Activated T-cell treated with anti-CD3 and anti-CD28 coated beads, Interleukin-2, amount 50 U/mL, for 24 hours (primary cell): ENCODE measurements around the gene RGS3.

Source experiments
- DNase-seq: peaks from one replicate; pipeline ENCODE4 v3.0.0-alpha.2; 2020
- H3K27ac Mint-ChIP-seq: 2 replicates; pipeline ENCODE4 v1.8.0; 2020; ENCODE audit warnings: mild to moderate bottlenecking, mixed read lengths
- H3K27me3 Mint-ChIP-seq: 2 replicates; pipeline ENCODE4 v1.8.0; 2020; ENCODE audit warnings: mixed read lengths
- H3K36me3 Mint-ChIP-seq: 2 replicates; pipeline ENCODE4 v1.8.0; 2020; ENCODE audit warnings: low read depth, mixed read lengths
- H3K4me1 Mint-ChIP-seq: 2 replicates; pipeline ENCODE4 v1.8.0; 2020; ENCODE audit warnings: low read depth, mixed read lengths
- H3K4me3 Mint-ChIP-seq: 2 replicates; pipeline ENCODE4 v1.8.0; 2020; ENCODE audit warnings: mild to moderate bottlenecking, moderate library complexity, mixed read lengths
- H3K9me3 Mint-ChIP-seq: 2 replicates; pipeline ENCODE4 v1.8.0; 2020; ENCODE audit warnings: mixed read lengths

RGS3 gene

DNA sequence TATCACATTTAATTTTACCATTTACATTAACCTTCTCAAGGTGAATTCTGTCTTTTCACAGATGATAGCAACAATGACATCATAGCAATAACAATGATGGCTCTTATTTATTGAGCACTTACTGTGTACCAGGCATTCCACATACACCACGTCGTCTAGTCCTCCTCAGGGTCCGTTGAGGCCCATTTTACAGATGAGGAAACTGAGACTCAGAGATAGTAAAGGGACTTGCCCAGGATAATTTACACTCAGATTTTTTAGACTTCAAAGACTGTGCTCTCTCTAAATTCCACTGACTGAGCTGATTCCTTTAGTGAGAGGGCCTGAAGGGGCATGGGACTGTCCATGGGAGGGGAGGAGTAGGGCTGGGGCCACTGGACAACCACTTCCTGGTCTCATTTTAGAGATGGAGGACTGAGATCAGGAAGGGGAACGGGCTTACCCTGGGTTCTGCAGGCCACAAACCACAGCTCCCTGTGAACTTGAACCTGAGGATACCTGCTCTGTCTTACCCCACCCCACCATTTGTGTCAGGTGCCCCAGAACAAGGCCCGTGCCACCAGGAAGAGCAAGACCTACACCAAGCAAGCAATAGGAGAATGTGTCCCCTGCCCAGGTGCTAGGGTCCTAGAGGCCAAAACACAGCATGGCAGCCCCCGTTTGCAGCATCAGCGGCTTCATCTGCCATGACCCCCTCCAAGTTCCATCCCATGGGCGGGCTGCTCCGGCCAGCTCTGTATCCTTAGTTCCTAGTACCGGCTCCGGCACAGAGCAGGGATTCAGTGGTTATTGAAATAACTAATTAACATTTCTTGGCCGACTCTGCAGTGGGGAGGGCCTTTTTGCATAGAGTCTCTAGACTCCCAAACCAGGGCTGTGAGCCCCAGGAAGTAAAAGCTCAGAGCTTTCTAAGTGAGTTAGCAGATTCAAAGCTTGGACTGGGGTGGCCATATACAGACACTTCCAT, 96.6 kb downstream of the RGS3 start:
- H3K4me1 Mint-ChIP-seq = peaks cover 43% of the 10 kb centered on the region
- peak overlapping the region; percentile 37 for H3K27ac Mint-ChIP-seq
- H3K36me3 Mint-ChIP-seq = peaks cover 2% of the 10 kb centered on the region
- H3K27me3 Mint-ChIP-seq = no peaks in the 10 kb centered on the region
- no peaks in the 10 kb centered on the region for H3K9me3 Mint-ChIP-seq
- H3K4me3 Mint-ChIP-seq = no peak overlapping the region
- no peak for DNase-seq

DNA sequence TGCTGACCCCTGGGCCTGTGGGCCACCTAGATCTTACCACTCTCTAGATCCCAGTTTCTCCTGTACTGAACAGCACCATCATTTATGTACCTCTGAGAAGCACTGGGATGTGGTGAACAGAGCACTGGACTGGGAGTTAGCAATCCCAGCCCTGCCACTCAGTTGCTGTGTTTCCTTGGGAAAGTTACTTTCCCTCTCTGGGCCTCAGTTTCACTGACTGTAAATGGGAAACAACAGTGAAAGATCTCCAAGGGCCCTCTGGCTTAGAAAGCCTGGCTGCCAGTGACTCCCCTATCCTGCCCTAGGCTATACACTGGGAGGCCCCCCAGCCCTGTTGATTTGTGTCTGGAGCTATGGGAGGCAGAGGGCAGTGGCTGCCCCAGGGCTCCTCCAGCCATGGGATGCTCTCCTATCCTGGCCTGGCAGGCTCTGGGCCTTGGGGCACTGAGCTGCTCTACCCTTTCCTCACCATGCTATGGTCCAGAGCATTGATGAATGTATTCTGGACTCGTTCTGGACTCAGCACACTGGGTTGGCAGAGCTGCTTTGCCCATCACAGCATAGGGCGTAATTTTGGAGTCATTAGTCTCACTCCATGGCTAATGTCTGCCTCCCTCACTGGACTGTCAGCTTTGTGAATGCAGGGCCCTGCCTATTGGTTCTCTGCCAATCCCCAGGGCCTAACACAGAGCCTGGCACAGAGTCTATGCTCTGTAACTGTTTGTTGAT, 99.3 kb downstream of the RGS3 start:
- Mint-ChIP-seq H3K36me3 (peaks cover 4% of the 10 kb centered on the region), H3K27me3 (no peaks in the 10 kb centered on the region), H3K27ac (peak overlapping the region; percentile 44), H3K9me3 (no peaks in the 10 kb centered on the region), H3K4me3 (no peak overlapping the region), H3K4me1 (peaks cover 24% of the 10 kb centered on the region)
- no peak for DNase-seq

DNA sequence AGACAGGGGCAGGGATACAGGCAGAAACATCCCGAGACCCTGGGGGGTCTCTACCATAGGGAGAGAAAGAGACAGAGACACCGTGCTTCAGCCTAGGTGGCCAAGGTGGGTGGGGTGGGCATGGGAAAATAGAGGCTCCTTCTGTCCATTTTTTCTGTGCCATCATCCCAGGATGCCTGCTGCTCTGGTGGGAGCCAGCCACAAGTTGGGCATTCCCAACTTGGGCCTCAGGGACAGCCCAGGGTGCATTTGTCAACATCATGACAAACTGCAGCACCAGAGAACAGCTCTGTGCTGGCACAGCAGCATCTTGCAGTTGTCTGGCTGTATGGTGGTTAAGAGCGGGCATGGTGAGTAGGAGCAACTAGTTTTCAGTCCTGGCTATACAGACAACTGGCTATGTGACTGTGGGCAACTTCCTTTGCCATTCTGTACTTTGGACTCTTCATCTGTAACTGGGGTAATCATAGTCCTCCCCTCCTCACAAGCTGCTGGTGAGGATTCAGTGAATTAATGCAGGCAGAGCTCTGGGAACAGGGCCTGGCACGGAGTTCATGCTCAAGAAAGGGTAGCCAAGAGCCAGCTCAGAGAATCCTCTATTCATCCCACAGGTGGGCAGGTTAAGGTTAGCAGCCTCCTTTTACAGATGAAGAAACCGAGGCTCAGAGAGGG, 100.4 kb downstream of the RGS3 start:
- no peaks in the 10 kb centered on the region for H3K9me3 Mint-ChIP-seq
- peak overlapping the region; percentile 14 for H3K27ac Mint-ChIP-seq
- no peak for DNase-seq
- H3K4me1 Mint-ChIP-seq = peaks cover 22% of the 10 kb centered on the region
- no peaks in the 10 kb centered on the region for H3K27me3 Mint-ChIP-seq
- H3K36me3 Mint-ChIP-seq = peaks cover 6% of the 10 kb centered on the region
- no peak overlapping the region for H3K4me3 Mint-ChIP-seq

DNA sequence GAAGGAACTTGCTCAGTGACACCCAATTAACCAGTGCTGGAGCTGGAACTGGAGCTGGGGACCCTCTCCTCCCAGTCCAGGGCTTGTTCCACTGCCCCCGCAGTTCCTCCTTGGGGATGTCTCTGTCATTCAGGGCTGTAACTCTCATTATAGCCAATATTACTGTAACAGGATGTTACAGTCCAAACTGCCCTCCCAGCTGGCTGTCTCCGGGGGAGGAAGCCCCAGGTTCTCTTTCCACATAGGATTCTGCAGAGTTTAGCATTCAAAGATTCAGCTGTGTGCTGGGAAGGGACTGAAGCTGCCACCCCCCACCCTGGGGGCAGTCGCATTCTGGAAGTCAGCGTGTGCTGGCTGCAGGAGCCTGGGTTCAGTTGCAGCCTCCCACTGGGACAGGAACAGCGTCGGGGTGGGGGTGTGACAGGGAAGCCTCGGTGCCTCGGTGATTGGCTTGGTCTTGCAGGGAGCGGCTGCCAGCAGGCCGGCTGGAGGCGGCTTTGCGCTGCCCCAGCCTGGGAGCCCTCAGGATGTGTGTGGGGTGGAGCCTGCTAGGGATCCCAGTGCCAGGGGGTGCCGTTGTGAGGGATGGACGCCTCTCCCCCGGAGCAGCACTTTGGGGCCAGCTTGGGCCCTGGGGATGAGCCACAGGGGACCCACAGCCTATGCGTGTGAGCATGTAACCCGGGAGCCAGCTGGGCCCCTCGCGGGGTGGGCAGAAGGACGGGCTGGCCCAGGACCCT, 101.1 kb downstream of the RGS3 start:
- Mint-ChIP-seq H3K4me1 (peaks cover 18% of the 10 kb centered on the region), H3K27ac (peak overlapping the region; percentile 78), H3K9me3 (no peaks in the 10 kb centered on the region), H3K27me3 (no peaks in the 10 kb centered on the region), H3K4me3 (no peak overlapping the region), H3K36me3 (peaks cover 6% of the 10 kb centered on the region)
- DNase-seq = no peak

DNA sequence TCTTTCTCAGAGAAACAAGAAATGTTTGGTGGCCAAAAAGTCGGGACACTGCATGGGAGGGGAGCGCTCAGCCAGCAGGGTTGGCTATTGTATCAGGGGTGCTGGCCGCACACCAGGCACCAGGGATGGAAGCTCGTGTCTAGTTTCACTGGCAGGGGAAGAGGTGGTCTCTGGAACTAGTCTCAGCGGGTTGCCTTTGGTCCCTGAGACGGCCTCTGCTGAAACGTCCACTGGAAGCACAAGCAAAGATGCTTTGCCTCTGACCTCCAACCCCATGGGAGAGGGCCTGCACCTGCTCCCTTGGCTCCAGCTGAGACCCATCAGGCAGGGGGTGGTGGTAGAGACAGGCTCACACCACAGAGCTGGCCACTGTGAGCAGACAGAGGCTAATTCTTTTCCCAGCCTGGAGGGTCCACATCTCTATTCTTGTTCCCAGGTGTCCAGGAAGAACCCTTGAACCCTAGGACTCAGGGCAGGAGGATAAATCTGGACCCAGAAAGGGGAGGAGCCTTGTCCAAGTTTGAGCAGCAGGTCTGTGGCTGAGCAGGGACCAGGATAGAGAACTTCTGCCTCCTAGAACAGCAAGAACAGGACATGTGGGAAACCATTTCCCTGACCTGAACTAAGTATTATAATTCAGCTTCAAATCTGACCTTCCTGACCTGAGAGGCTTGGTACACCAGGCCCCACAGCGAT, 102.6 kb downstream of the RGS3 start:
- Mint-ChIP-seq H3K4me3 (no peak overlapping the region), H3K27me3 (no peaks in the 10 kb centered on the region), H3K27ac (no peak overlapping the region), H3K36me3 (peaks cover 6% of the 10 kb centered on the region), H3K9me3 (no peaks in the 10 kb centered on the region), H3K4me1 (peaks cover 17% of the 10 kb centered on the region)
- DNase-seq = no peak

DNA sequence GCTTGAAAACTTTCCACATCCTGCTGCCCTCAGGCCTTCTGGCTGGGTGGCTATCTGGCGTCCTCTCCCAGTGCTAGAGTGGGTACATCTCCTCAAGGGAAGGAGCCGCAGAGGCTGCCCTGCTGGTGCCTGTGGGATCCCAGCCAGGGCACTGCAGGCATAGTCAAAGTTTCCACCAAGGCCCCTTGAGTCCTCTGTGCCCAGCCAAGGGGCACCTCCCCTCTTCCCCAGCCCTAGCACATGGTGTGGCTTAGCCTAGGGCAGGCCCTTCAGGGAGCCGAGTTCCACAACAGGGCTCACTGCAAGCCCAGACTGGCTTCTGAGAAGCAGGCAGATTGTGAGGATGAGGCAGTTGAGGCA, 103.2 kb downstream of the RGS3 start:
- H3K27ac Mint-ChIP-seq = peak overlapping the region; percentile 33
- no peak for DNase-seq
- H3K36me3 Mint-ChIP-seq = peaks cover 6% of the 10 kb centered on the region
- no peaks in the 10 kb centered on the region for H3K9me3 Mint-ChIP-seq
- H3K27me3 Mint-ChIP-seq = no peaks in the 10 kb centered on the region
- H3K4me1 Mint-ChIP-seq = peaks cover 18% of the 10 kb centered on the region
- no peak overlapping the region for H3K4me3 Mint-ChIP-seq

DNA sequence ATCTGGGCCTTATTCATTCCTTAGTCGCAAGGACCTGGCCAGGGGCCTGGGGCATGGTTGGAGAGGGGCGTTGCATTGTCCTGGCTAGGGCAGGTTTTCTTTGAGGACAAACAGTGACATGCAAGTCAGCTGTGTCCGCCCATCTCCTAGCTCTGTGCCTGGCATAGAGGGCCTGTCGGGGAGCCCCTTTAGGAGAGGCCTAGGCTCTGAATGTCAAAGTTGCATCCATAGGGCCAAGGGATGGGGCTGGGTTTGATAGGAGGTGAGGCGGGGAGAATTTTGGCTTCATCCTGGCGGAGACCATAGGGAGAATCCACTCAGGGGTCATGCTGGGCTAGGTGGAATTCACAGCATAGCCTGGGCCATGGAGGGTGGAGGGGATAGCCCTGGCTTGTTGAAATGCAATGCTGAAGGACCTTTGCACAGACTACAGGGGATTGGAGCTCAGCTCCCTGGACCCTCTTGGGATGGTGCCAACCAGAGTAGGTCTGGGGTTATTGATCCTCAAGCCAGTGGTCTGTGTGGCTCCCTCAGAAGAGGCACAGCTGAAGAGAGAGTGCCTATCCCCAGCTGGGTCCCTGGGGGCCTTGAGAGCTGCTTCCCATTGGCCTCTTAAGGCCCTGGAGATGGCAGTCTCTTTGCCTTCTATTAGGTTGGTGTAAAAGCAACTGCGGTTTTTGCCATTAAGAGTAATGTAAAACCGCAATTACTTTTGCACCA, 104.0 kb downstream of the RGS3 start:
- Mint-ChIP-seq H3K36me3 (peaks cover 4% of the 10 kb centered on the region), H3K27me3 (no peaks in the 10 kb centered on the region), H3K27ac (no peak overlapping the region), H3K4me3 (no peak overlapping the region), H3K4me1 (peaks cover 22% of the 10 kb centered on the region), H3K9me3 (no peaks in the 10 kb centered on the region)
- no peak for DNase-seq

DNA sequence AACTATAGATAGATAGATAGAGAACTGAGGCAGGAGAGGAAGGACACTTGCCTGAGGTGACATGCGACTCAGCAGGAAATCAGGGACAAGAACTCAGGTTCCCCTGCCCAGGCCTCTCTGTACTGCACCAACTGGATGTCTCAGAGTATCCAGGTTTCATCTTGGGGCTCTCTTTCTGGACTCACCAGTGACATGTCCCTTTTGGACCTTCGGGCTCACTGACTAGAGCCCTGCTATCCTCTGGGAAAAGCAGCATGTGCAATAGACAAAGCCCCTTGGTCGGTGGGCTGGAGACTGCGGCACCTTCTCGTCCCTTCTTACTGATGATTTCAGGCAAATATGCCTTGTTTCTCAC, 104.5 kb downstream of the RGS3 start:
- DNase-seq = no peak
- Mint-ChIP-seq H3K27me3 (no peaks in the 10 kb centered on the region), H3K36me3 (peaks cover 4% of the 10 kb centered on the region), H3K9me3 (no peaks in the 10 kb centered on the region), H3K4me3 (no peak overlapping the region), H3K4me1 (peaks cover 27% of the 10 kb centered on the region), H3K27ac (no peak overlapping the region)

DNA sequence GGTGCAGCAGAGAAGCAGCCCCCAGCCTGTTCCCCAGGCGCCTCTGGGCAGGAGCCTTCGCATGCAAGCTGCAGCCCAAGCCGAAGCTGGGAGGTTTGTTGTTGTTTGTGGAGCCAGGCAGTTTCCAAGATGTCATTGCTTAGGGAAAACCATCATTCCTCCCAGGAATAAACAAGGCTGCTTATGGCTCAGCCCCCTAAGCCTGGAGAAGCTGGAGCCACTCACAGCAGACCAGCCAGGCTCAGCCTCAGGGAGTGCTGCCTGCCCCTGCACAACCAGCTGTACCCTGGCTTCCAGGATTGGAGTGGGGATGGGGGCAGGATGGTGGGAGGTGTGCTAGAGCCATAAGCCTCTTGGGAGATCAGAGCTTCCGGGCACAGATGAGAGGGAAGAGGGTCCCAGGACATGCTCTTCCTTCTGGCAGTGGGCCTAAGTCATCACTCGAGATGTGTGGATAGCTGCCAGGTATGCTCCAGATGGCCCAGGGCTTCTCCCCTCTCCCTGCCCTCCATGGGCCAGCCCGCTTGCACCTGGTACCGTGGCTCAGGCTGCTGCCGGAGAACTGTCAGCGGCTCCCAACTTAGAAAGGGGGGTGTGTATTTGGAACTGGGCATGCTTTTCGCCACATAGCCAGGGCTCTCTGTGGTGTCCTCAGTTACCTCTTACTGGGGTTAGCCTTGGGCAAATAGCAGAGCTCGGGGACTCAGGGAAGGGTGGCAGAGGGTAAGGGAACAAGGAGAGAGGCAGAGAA, 105.2 kb downstream of the RGS3 start:
- Mint-ChIP-seq H3K9me3 (no peaks in the 10 kb centered on the region), H3K27ac (no peak overlapping the region)

DNA sequence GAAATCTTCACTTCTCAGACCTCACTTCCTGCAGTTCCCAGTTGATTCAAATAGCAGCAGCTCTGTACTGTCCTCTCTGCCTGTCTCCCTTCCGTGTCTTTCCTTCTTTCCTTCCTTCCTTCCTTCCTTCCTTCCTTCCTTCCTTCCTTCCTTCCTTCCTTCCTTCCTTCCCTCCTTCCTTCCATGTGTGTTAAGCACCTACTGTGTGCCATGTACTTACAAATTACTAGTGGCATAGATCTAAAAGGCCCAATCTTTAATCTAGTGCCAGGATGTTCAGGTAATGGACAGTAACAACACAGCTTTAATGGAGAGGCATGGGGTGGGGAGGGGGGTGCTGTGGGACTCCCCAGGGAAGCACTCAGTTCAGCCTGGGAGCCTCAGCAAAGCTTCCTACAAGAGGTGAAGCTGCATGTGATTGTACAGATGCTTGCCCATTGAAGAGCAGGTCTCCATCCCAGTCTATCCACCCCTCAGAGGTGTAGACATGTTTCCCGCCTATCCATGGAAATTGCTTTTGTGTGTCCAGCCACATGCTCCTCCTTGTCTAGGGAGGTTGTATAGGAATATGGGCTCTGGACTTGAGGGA, 106.0 kb downstream of the RGS3 start:
- Mint-ChIP-seq H3K9me3 (no peaks in the 10 kb centered on the region), H3K36me3 (peaks cover 4% of the 10 kb centered on the region), H3K27ac (peak overlapping the region; percentile 52), H3K4me3 (no peak overlapping the region), H3K27me3 (no peaks in the 10 kb centered on the region), H3K4me1 (peaks cover 37% of the 10 kb centered on the region)
- DNase-seq = no peak

More for the DNA sequence above, 105.2 kb downstream of the RGS3 start:
- Mint-ChIP-seq H3K4me3 (no peak overlapping the region), H3K4me1 (peaks cover 31% of the 10 kb centered on the region), H3K36me3 (peaks cover 4% of the 10 kb centered on the region), H3K27me3 (no peaks in the 10 kb centered on the region)
- DNase-seq = no peak

DNA sequence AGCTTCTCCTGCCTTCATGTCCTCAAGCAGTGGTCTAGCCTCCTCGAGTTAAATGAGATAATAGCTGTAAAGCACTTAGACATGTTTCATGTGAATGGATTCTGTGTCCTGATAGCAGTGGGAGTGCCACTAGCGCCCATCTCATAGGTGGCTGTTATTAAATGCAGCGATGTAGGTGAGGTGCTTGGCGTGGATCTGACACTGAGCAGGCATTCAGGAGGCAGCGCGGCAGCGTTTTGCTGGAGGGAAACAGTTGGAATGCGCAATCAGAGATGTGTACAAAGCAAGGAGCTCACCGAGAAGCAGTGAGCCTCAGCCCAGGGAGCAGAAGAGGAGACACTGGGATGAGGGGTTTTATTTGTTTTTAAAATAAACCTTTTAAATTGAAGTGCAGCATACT, 106.6 kb downstream of the RGS3 start:
- H3K36me3 Mint-ChIP-seq = peaks cover 4% of the 10 kb centered on the region
- no peaks in the 10 kb centered on the region for H3K9me3 Mint-ChIP-seq
- no peak for DNase-seq
- peak overlapping the region; percentile 52 for H3K27ac Mint-ChIP-seq
- H3K4me1 Mint-ChIP-seq = peaks cover 35% of the 10 kb centered on the region
- H3K27me3 Mint-ChIP-seq = no peaks in the 10 kb centered on the region
- H3K4me3 Mint-ChIP-seq = no peak overlapping the region

DNA sequence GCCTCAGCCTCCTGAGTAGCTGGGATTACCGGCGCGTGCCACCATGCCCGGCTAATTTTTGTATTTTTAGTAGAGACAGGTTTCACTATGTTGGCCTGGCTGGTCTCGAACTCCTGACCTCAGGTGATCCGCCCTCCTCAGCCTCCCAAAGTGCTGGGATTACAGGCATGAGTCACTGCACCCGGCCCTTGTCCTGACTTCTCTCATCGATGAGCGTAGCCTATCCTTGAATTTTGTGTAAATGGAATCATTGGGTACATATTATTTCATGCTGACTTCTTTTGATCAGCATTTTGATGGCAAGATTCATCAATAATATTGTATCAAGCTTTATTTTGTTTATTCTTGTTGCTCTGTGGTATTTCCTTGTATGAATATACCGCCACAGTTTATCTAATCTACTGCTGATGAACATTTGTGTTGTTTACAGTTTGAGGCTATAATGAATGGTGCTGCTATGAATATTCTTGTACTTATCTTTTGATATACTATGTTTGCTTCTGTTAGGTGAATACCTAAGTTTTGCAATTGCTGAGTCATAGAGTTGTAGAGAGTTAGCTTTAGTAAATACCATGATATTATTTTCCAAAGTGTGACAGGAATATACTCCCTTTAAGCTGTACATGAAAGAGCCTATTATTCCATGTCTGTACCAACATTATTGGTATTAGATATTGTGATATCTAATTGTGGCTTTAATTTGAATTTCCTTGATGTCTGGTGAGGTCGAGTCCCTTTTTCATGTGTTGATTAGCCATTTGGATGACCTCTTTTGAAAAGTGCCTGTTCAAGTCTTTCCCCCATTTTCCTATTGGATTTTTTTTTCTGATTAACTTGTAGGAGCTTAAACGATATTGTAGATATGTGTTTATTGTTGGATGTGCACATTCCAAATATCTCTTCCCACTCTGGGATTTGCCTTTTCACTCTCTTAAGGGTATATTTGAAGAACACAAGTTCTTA, 107.5 kb downstream of the RGS3 start:
- H3K27me3 Mint-ChIP-seq = no peaks in the 10 kb centered on the region
- H3K4me3 Mint-ChIP-seq = no peak overlapping the region
- peak overlapping the region; percentile 32 for H3K27ac Mint-ChIP-seq
- H3K4me1 Mint-ChIP-seq = peaks cover 39% of the 10 kb centered on the region
- peaks cover 4% of the 10 kb centered on the region for H3K36me3 Mint-ChIP-seq
- H3K9me3 Mint-ChIP-seq = no peaks in the 10 kb centered on the region
- no peak for DNase-seq
